Coronary artery (tissue), 2 donors: ENCODE data around the gene EMP2.

Experiments used
- DNase-seq: peaks from one replicate; pipeline ENCODE4 v3.0.0-alpha.2; 2017; ENCODE audit warnings: low spot score
- H3K27ac ChIP-seq, 2 donors: fragments of 200-600 bp; sonication (generic); one replicate each; pipeline ENCODE4 v1.5.1; 2016 to 2019
- H3K4me3 ChIP-seq: fragments of 200-600 bp; sonication (generic); 2 replicates; pipeline ENCODE4 v1.5.1; 2016; ENCODE audit warnings: mild to moderate bottlenecking, moderate library complexity
- CTCF ChIP-seq: fragments of 200-600 bp; sonication (generic); IDR thresholded peaks from one replicate; pipeline ENCODE4 v1.5.1; 2019; ENCODE audit warnings: antibody characterized with exemption

EMP2 gene

GRCh38 chr16:10608687-10609401 is 28.4 kb upstream of the EMP2 start:
- TF ChIP-seq CTCF, result no peak
- no peak overlapping the region for H3K27ac ChIP-seq
- no peak for DNase-seq
- no peak overlapping the region for H3K4me3 ChIP-seq

- no peak for TF ChIP-seq CTCF
- Histone ChIP-seq H3K4me3 (no peak overlapping the region), H3K27ac (no peak overlapping the region)
- no peak for DNase-seq
These were observed 26.8 kb upstream of the EMP2 start for GRCh38 chr16:10607157-10607556.

- Histone ChIP-seq H3K4me3 (no peak overlapping the region), H3K27ac (no peak overlapping the region)
- TF ChIP-seq CTCF, result no peak
- DNase-seq, result no peak
These were observed 26.2 kb upstream of the EMP2 start for GRCh38 chr16:10606607-10607006.

- no peak for DNase-seq
- Histone ChIP-seq H3K27ac (no peak overlapping the region), H3K4me3 (no peak overlapping the region)
- no peak for TF ChIP-seq CTCF
These were observed 25.2 kb upstream of the EMP2 start for GRCh38 chr16:10605636-10606035.

GRCh38 chr16:10601444-10602408 is 21.3 kb upstream of the EMP2 start:
- no peak for TF ChIP-seq CTCF
- Histone ChIP-seq H3K27ac (no peak overlapping the region), H3K4me3 (no peak overlapping the region)
- no peak for DNase-seq

- H3K27ac ChIP-seq, result no peak overlapping the region
- no peak for DNase-seq
- no peak for TF ChIP-seq CTCF
- no peak overlapping the region for H3K4me3 ChIP-seq
These were observed 20.5 kb upstream of the EMP2 start for GRCh38 chr16:10600782-10601443.
